GM12865 (cell line): ENCODE results near the gene STK32B.

Experiments
- DNase-seq: peaks from one replicate; pipeline ENCODE4 v3.0.0; 2010; ENCODE audit warnings: low read depth
- H3K4me3 ChIP-seq: 2 replicates; pipeline ENCODE4 v1.5.1; 2011; ENCODE audit warnings: mild to moderate bottlenecking, low read depth, low read length, control low read depth
- TF ChIP-seq, protein P1 (sequence below): IDR thresholded peaks from 2 replicates; pipeline ENCODE4 v1.5.1; 2011; ENCODE audit warnings: low read length, control low read depth, low read depth, inconsistent platforms; ENCODE audit not compliant: insufficient read depth; ENCODE audit errors: missing control alignments

Gene STK32B

DNA sequence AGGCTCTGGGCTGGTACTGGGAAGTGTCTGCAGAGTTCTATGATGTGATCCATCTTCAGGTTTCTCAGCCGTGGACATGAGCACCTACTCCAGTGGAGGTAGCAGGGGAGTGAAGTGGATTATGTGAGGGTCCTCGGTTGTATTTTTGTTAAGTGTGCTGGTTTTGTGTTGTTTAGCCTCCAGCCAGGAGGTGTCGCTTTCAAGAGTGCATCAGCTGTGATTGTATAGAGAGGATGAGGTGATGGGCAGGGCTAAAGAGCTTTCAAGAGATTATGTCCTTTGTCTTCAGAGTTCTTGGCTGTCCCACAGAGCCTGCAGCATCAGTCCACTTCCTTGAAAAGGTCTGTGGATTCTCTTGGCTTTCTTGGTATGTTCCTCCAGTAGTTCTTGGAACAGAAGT, 256.6 kb downstream of the STK32B start:
- DNase-seq, result no peak
- no peak overlapping the region for H3K4me3 ChIP-seq
- TF ChIP-seq, protein P1, sequence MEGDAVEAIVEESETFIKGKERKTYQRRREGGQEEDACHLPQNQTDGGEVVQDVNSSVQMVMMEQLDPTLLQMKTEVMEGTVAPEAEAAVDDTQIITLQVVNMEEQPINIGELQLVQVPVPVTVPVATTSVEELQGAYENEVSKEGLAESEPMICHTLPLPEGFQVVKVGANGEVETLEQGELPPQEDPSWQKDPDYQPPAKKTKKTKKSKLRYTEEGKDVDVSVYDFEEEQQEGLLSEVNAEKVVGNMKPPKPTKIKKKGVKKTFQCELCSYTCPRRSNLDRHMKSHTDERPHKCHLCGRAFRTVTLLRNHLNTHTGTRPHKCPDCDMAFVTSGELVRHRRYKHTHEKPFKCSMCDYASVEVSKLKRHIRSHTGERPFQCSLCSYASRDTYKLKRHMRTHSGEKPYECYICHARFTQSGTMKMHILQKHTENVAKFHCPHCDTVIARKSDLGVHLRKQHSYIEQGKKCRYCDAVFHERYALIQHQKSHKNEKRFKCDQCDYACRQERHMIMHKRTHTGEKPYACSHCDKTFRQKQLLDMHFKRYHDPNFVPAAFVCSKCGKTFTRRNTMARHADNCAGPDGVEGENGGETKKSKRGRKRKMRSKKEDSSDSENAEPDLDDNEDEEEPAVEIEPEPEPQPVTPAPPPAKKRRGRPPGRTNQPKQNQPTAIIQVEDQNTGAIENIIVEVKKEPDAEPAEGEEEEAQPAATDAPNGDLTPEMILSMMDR, result no peak

DNA sequence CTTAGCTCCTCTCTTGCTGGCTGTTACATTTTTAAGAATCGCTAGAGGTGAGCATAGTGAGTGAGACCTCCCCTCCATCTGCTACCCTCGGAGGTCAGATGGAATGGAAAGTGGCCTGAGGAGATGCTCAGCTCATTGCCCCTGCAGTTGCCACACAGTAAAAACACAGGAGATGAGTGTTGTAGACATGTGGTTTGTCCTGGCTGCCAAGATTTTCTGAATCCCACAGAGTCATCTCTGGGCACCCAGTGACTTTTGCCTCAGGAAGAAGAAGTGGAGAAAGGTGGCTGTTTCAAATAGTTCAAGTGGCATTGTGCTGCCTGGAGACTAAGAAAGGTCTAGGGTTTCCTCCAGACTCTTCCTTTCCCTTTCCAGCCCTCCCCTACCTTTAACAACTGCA, 271.0 kb downstream of the STK32B start:
- DNase-seq, result no peak
- H3K4me3 ChIP-seq, result no peak overlapping the region
- TF ChIP-seq, protein P1, result no peak

DNA sequence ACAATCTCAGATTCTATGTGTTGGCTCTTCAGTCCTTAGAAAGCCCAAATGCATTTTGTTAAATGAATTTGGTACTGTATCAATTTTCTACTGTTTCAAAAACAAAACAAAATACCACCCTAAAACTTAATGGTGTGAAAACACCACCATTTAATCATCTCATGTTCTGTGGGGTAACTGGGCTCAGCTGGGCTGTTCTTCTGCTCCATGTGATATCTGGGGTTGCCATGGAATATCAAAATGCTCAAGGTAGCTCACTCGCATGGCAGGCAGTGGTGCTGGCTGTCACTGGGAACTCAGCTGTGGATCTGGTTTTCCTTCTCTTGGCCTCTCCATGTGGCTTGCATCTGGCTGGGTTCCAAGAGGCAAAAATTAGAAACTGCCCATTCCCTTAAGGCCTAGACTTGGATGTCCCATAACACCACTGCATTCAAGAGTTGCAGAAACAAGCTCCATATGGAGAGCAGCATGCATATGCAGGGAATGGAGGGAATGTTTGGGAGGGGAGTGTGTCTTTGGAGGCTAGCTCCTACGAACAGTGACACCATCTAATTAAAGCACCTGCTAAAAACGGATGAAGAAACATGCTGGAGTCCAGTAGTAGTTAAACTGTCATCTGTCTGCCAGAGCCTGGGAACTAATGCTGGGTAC, 279.2 kb downstream of the STK32B start:
- TF ChIP-seq, protein P1, result no peak
- H3K4me3 ChIP-seq, result no peak overlapping the region
- no peak for DNase-seq

DNA sequence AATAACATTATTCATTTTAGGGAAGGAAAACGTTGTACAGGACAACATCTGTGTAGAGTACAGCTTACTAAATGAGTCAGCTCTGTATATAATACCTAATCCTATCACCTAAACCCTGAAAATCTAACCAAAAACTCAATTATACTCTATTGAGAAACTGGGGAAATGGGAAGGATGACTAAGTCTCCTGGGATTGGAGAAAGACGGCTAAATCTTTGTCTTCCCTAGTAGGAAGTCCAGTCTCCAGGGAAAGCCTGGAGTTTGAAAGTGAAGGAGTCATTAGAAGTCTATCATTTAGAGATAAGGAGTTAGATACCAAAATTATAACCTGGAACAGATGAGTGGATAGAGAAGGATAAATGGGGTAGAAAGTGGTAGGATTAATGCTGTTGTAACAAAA, 286.5 kb downstream of the STK32B start:
- H3K4me3 ChIP-seq, result no peak overlapping the region
- DNase-seq, result no peak
- TF ChIP-seq, protein P1, result no peak

DNA sequence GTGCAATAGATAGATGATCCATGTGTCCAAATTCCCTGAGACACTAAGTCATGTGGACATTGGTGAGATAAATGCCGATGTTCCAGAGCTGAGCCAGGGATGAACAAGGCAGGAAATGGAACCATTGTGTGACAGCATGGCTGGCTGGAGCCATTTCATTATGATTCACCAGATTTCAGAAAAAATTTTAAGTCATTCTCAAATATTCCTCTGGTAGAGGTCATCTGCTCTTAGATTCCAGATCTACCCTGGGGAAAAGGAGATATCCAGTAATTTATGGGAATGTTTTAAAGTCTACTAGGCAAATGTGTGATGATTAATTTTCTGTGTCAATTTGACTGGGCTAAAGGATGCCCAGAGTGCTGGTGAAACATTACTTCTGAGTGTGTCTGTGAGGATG, 287.3 kb downstream of the STK32B start:
- H3K4me3 ChIP-seq, result no peak overlapping the region
- TF ChIP-seq, protein P1, result no peak
- no peak for DNase-seq

DNA sequence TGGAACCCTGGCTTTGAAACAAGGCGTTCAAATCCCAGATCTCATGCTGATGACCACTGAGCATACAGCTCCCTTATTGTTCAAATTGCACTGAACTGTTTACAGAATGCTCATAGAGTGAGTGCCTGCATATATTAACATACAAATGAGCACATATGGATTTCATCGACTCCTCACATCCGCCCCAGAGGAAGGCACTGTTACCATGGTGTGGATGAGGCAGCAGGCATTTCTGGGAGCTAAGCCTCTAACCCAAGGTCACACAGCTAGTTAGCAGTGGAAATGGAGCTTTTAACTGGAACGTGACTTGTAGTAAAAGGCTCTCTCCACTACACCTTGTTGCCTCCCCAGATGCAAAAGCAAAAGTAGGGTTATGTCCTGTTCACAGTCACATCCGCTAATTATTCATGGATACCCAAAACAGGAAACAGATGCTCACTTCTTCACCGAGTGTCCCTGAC, 289.7 kb downstream of the STK32B start:
- no peak overlapping the region for H3K4me3 ChIP-seq
- no peak for DNase-seq
- TF ChIP-seq, protein P1, result no peak

DNA sequence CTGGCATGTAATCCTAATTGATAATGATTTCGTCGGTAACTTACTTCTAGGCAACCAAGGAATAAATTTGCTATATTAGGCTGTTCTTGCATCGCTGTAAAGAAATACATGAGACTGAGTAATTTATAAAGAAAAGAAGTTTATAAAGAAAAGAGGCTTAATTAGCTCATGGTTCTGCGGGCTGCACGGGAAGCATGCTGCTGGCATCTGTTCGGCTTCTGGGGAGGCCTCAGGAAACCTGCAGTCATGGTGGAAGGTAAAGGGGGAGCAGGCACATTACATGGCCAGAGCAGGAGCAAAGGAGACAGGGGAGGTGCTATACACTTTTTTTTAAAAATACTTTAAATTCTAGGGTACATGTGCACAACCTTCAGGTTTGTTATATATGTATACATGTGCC, 290.2 kb downstream of the STK32B start:
- TF ChIP-seq, protein P1, result no peak
- no peak overlapping the region for H3K4me3 ChIP-seq

More for the DNA sequence above, 290.2 kb downstream of the STK32B start:
- no peak for DNase-seq
